Loucy (cell line): ENCODE measurements around the gene RNU7-1.

Experiments
- CTCF ChIP-seq: fragments of 200-600 bp; sonication (generic); conservative IDR thresholded peaks from 2 replicates; pipeline ENCODE4 v1.5.1; 2014; ENCODE audit warnings: mild to moderate bottlenecking, antibody characterized with exemption, low read length
- EZH2phosphoT487 ChIP-seq: fragments of 200-600 bp; IDR thresholded peaks from 2 replicates; pipeline ENCODE4 v1.6.1; 2018; ENCODE audit warnings: antibody characterized with exemption, mild to moderate bottlenecking, moderate library complexity, borderline replicate concordance

GRCh38 chr12:6925239-6925539, 18.4 kb upstream of the RNU7-1 start:
- TF ChIP-seq CTCF (no peak), EZH2phosphoT487 (no peak)
